Ecto neural progenitor cell (in vitro differentiated cells): ENCODE results near the gene CLEC16A.
"Not testable (repeated sequence)": the region's sequence is repeated elsewhere in the genome, so short reads cannot be mapped to it uniquely, and the experiment has no call there.

ENCODE experiments used
- DNase-seq: peaks from one replicate; pipeline ENCODE4 v3.0.0-alpha.2; 2018; ENCODE audit warnings: low spot score

The CLEC16A gene

GRCh38 chr16:10926094-10926493, 18.3 kb upstream of the CLEC16A start:
- no peak for DNase-seq

GRCh38 chr16:10926867-10927266, 17.5 kb upstream of the CLEC16A start:
- no peak for DNase-seq

GRCh38 chr16:10927497-10928112, 16.8 kb upstream of the CLEC16A start:
- DNase-seq = no peak

GRCh38 chr16:10929097-10929496, 15.3 kb upstream of the CLEC16A start:
- DNase-seq = not testable (repeated sequence)

- no peak for DNase-seq
Measured at GRCh38 chr16:10929853-10930754, 14.3 kb upstream of the CLEC16A start.

- DNase-seq = no peak
Measured at GRCh38 chr16:10930755-10931093, 13.6 kb upstream of the CLEC16A start.

GRCh38 chr16:10931134-10931533, 13.2 kb upstream of the CLEC16A start:
- no peak for DNase-seq

GRCh38 chr16:10931977-10932632, 12.3 kb upstream of the CLEC16A start:
- no peak for DNase-seq

- no peak for DNase-seq
Measured at GRCh38 chr16:10932959-10933710, 11.2 kb upstream of the CLEC16A start.

GRCh38 chr16:10933865-10934264, 10.5 kb upstream of the CLEC16A start:
- no peak for DNase-seq

GRCh38 chr16:10934325-10935107, 9.8 kb upstream of the CLEC16A start:
- no peak for DNase-seq

- DNase-seq = no peak
Measured at GRCh38 chr16:10935226-10935915, 9.0 kb upstream of the CLEC16A start.

GRCh38 chr16:10936272-10936984, 7.9 kb upstream of the CLEC16A start:
- no peak for DNase-seq

- DNase-seq = no peak
Measured at GRCh38 chr16:10937068-10937859, 7.1 kb upstream of the CLEC16A start.

- no peak for DNase-seq
Measured at GRCh38 chr16:10938321-10938720, 6.0 kb upstream of the CLEC16A start.

GRCh38 chr16:10938796-10939648, 5.3 kb upstream of the CLEC16A start:
- no peak for DNase-seq

- no peak for DNase-seq
Measured at GRCh38 chr16:10939649-10940234, 4.6 kb upstream of the CLEC16A start.

GRCh38 chr16:10940501-10941079, 3.8 kb upstream of the CLEC16A start:
- no peak for DNase-seq
